IMR-90 (cell line): ENCODE measurements around the gene INIP. TPM values are rescaled to one million over a fixed set of nuclear protein-coding genes. Genes with fewer than 3 reads are reported as not detected.
A peak's percentile ranks its signal among the peaks of the same experiment; 100 is the strongest.

Experiments
- ATAC-seq: fragments of 200-7000 bp; cut with Tn5 transposase; 2 replicates; pipeline ENCODE4 v1.9.1; 2020; ENCODE audit warnings: low read depth, mild to moderate bottlenecking, moderate library complexity
- BruUV-seq: library from RNA; stranded (reverse); fragments of 400-500 nt; replicated peaks from 2 replicates; lab custom pipeline; 2021; lab: Mats Ljungman, UMichigan
- CTCF ChIA-PET: fragments of 300-600 bp; formaldehyde crosslinking; extraction: SDS; loops from one replicate; lab custom pipeline; 2021; ENCODE audit warnings: antibody characterized with exemption; lab: Yijun Ruan, JAX
- POLR2A ChIA-PET: fragments of 300-600 bp; sonication (Branson Sonifier 250); formaldehyde crosslinking; loops from one replicate; lab custom pipeline; 2022; ENCODE audit warnings: antibody characterized with exemption; ENCODE audit not compliant: unreplicated experiment; lab: Charles Lee
- DNase-seq: peaks from one replicate; pipeline ENCODE4 v3.0.0; 2013
- H2AFZ ChIP-seq: replicated peaks from 2 replicates; pipeline ENCODE3; 2013; ENCODE audit warnings: low read length, mild to moderate bottlenecking; ENCODE audit not compliant: poor library complexity
- H2AK5ac ChIP-seq: 2 replicates; pipeline ENCODE4 v1.6.1; 2013; ENCODE audit warnings: low read depth, low read length, inconsistent platforms
- H2AK9ac ChIP-seq: replicated peaks from 2 replicates; pipeline ENCODE3; 2013; ENCODE audit warnings: mild to moderate bottlenecking, low read depth, low read length, moderate library complexity; ENCODE audit not compliant: poor library complexity
- H2BK120ac ChIP-seq: 2 replicates; pipeline ENCODE4 v1.6.1; 2013; ENCODE audit warnings: low read depth, low read length, inconsistent platforms
- H2BK15ac ChIP-seq: 3 replicates; pipeline ENCODE4 v1.6.1; 2013; ENCODE audit warnings: low read depth, low read length, inconsistent platforms
- H2BK20ac ChIP-seq: 2 replicates; pipeline ENCODE4 v1.6.1; 2013; ENCODE audit warnings: low read depth, mild to moderate bottlenecking, inconsistent platforms, low read length, moderate library complexity
- H2BK5ac ChIP-seq: 2 replicates; pipeline ENCODE4 v1.6.1; 2013; ENCODE audit warnings: mild to moderate bottlenecking, low read depth, low read length, inconsistent platforms; ENCODE audit not compliant: poor library complexity, severe bottlenecking
- H3K14ac ChIP-seq: replicated peaks from 2 replicates; pipeline ENCODE4 v1.6.1; 2013; ENCODE audit warnings: low read depth, low read length, inconsistent platforms
- H3K18ac ChIP-seq: 2 replicates; pipeline ENCODE4 v1.6.1; 2013; ENCODE audit warnings: low read depth, low read length, control low read depth
- H3K23ac ChIP-seq: 2 replicates; pipeline ENCODE4 v1.6.1; 2013; ENCODE audit warnings: low read depth, low read length, inconsistent platforms
- H3K27ac ChIP-seq: 2 replicates; pipeline ENCODE4 v1.5.1; 2013; ENCODE audit warnings: mild to moderate bottlenecking, control low read depth, low read length; ENCODE audit not compliant: insufficient read depth
- H3K27me3 ChIP-seq: 2 replicates; pipeline ENCODE4 v1.6.1; 2013; ENCODE audit warnings: low read length; ENCODE audit not compliant: control insufficient read depth, insufficient read depth
- H3K36me3 ChIP-seq: 2 replicates; pipeline ENCODE4 v1.6.1; 2013; ENCODE audit warnings: low read length, mixed read lengths; ENCODE audit not compliant: control insufficient read depth, insufficient read depth
- H3K4ac ChIP-seq: 2 replicates; pipeline ENCODE4 v1.6.1; 2013; ENCODE audit warnings: low read depth, low read length, inconsistent platforms
- H3K4me1 ChIP-seq: 2 replicates; pipeline ENCODE4 v1.6.1; 2013; ENCODE audit warnings: low read length, mixed read lengths; ENCODE audit not compliant: control insufficient read depth, insufficient read depth
- H3K4me2 ChIP-seq: 2 replicates; pipeline ENCODE4 v1.6.1; 2013; ENCODE audit warnings: low read depth, mild to moderate bottlenecking, control low read depth, low read length, moderate library complexity
- H3K4me3 ChIP-seq: 2 replicates; pipeline ENCODE4 v1.5.1; 2013; ENCODE audit warnings: low read depth, mild to moderate bottlenecking, control low read depth, low read length, moderate library complexity; ENCODE audit not compliant: insufficient read depth
- H3K56ac ChIP-seq: 2 replicates; pipeline ENCODE4 v1.6.1; 2013; ENCODE audit warnings: low read length, inconsistent platforms; ENCODE audit not compliant: insufficient read depth; ENCODE audit errors: extremely low read depth
- H3K79me1 ChIP-seq, 2 experiments: 2 replicates each; pipeline ENCODE4 v1.6.1; 2013; ENCODE audit warnings: low read length in 2 of 2, inconsistent platforms in 1 of 2, low read depth in 1 of 2
- H3K9ac ChIP-seq: 2 replicates; pipeline ENCODE4 v1.6.1; 2013; ENCODE audit warnings: low read depth, low read length, control low read depth
- H3K9me1 ChIP-seq: 2 replicates; pipeline ENCODE4 v1.6.1; 2013; ENCODE audit warnings: low read length, inconsistent platforms; ENCODE audit not compliant: insufficient read depth
- H3K9me3 ChIP-seq: 2 replicates; pipeline ENCODE4 v1.6.1; 2013; ENCODE audit warnings: low read length; ENCODE audit not compliant: control insufficient read depth, insufficient read depth
- H4K20me1 ChIP-seq: 2 replicates; pipeline ENCODE4 v1.6.1; 2013; ENCODE audit warnings: low read length, inconsistent platforms; ENCODE audit not compliant: insufficient read depth
- H4K5ac ChIP-seq: 2 replicates; pipeline ENCODE4 v1.6.1; 2013; ENCODE audit warnings: mild to moderate bottlenecking, low read depth, low read length, control low read depth
- H4K8ac ChIP-seq, 2 experiments: 2 replicates each; pipeline ENCODE4 v1.6.1; 2013; ENCODE audit warnings: low read depth in 2 of 2, low read length in 2 of 2, control low read depth in 1 of 2, inconsistent platforms in 1 of 2
- H4K91ac ChIP-seq: 2 replicates; pipeline ENCODE4 v1.6.1; 2013; ENCODE audit warnings: low read depth, low read length, inconsistent platforms; ENCODE audit not compliant: insufficient read depth
- BHLHE40 ChIP-seq: fragments of 150-350 bp; IDR thresholded peaks from 2 replicates; pipeline ENCODE4 v1.6.1; 2016; ENCODE audit warnings: mild to moderate bottlenecking, low read depth, low read length
- CEBPB ChIP-seq: IDR thresholded peaks from 2 replicates; pipeline ENCODE4 v1.6.1; 2012; ENCODE audit warnings: low read depth, low read length, improper control_type of control experiment
- CHD1 ChIP-seq: IDR thresholded peaks from 2 replicates; pipeline ENCODE4 v1.6.1; 2012; ENCODE audit warnings: low read depth, low read length, improper control_type of control experiment
- FOS ChIP-seq: fragments of 150-350 bp; IDR thresholded peaks from 2 replicates; pipeline ENCODE4 v1.6.1; 2016; ENCODE audit warnings: low read depth, low read length
- MAFK ChIP-seq: IDR thresholded peaks from 2 replicates; pipeline ENCODE4 v1.6.1; 2012; ENCODE audit warnings: low read depth, low read length, improper control_type of control experiment
- MXI1 ChIP-seq: IDR thresholded peaks from 2 replicates; pipeline ENCODE4 v1.6.1; 2012; ENCODE audit warnings: low read depth, mild to moderate bottlenecking, low read length, moderate library complexity, borderline replicate concordance
- RAD21 ChIP-seq: IDR thresholded peaks from 2 replicates; pipeline ENCODE4 v1.6.1; 2012; ENCODE audit warnings: low read length, improper control_type of control experiment
- RCOR1 ChIP-seq: IDR thresholded peaks from 2 replicates; pipeline ENCODE4 v1.6.1; 2012; ENCODE audit warnings: mild to moderate bottlenecking, low read length, improper control_type of control experiment; ENCODE audit not compliant: insufficient replicate concordance
- WGBS, 2 experiments: methylation state at CpG; one replicate each; pipeline versions ENCODE4 v1.1.5 to v1.1.7; 2013; ENCODE audit warnings: missing lambda C conversion rate in 2 of 2; ENCODE audit not compliant: insufficient read length in 1 of 2; ENCODE audit errors: extremely low coverage in 2 of 2; 5-methylcytosine and 5-hydroxymethylcytosine counted together
- dilution Hi-C: fragments of 300-500 bp; cut with HindIII; formaldehyde crosslinking; loops from one replicate; pipeline ENCODE4 v1.14.3; 2018; ENCODE audit warnings: low sequenced_read_pairs; ENCODE audit not compliant: unreplicated experiment
- in situ Hi-C: fragments of 300-500 bp; cut with MboI; formaldehyde crosslinking; loops from 3 replicates; pipeline ENCODE4 v1.14.3; 2019; ENCODE audit warnings: low sequenced_read_pairs, inconsistent platforms, mixed read lengths
- intact Hi-C: fragments of 100-400 bp; cut with micrococcal nuclease; formaldehyde crosslinking; loops from 2 replicates; pipeline ENCODE4 v1.10.0; 2022
- polyA plus RNA-seq, 3 experiments: library from polyadenylated mRNA; depleted of rRNA; stranded (reverse); fragments of >200 nt; gene quantifications; 2 replicates each; pipeline ENCODE4 v1.2.3, GENCODE V29; 2012; ENCODE audit warnings: low replicate concordance in 1 of 3
- total RNA-seq: library from RNA; depleted of rRNA; stranded (reverse); fragments of >200 nt; gene quantifications from 2 replicates; pipeline ENCODE4 v1.2.3, GENCODE V29; 2012

INIP gene
- total and polyA plus RNA-seq, 2 of the 4 experiments (the other 2 are of a cell fraction), result 11.1 to 15.4 TPM

- ChIA-PET CTCF (interaction anchor here (1.1 to 1.2 kb wide), 2 partner anchors 10 to 11 kb away, joined by 4 to 5 read pairs; no protein-coding TSS in a partner anchor), POLR2A (no interaction called here)
- H3K14ac ChIP-seq, result peak overlapping the region; percentile 73
- peak overlapping the region; percentile 62 for H2AK9ac ChIP-seq
- peak overlapping the region; percentile 47 for H3K4ac ChIP-seq
- H3K9me1 ChIP-seq, result peaks cover 37% of the 10 kb centered on the region
- ATAC-seq (peak; percentile 83), DNase-seq (peak; percentile 91)
- H3K23ac ChIP-seq, result peak overlapping the region; percentile 70; the same call in 1 of the 2 replicates
- H3K27me3 ChIP-seq, result no peaks in the 10 kb centered on the region
- H2BK120ac ChIP-seq, result peak overlapping the region; percentile 69
- H3K79me1 ChIP-seq, result peaks cover 27 to 62% of the 10 kb centered on the region in 2 experiments; a peak in 3 of 4 replicates
- in situ Hi-C loops (no loop called here), intact Hi-C loops (no loop called here), dilution Hi-C loops (no loop called here)
- no peaks in the 10 kb centered on the region for H3K36me3 ChIP-seq
- no peak overlapping the region for H3K56ac ChIP-seq
- no peaks in the 10 kb centered on the region for H3K9me3 ChIP-seq
- H4K20me1 ChIP-seq, result peaks cover 46% of the 10 kb centered on the region
- H3K18ac ChIP-seq, result no peak overlapping the region; the same call in 1 of the 2 replicates
- H2BK5ac ChIP-seq, result peak overlapping the region; percentile 66
- no peak overlapping the region for H3K27ac ChIP-seq
- no peak overlapping the region for H4K91ac ChIP-seq
- peaks cover 25% of the 10 kb centered on the region for H3K4me1 ChIP-seq
- H3K4me3 ChIP-seq, result no peak overlapping the region
- TF ChIP-seq BHLHE40 (0 out of 2 replicates have a peak, but pooled peaks have one; percentile 38), RAD21 (0 out of 2 replicates have a peak, but pooled peaks have one; percentile 10), RCOR1 (peak; percentile 50), MAFK (no peak), MXI1 (0 out of 2 replicates have a peak, but pooled peaks have one; percentile 35), CHD1 (no peak), FOS (peak; percentile 39; the same call in 1 of the 2 replicates), CEBPB (peak; percentile 98)
- BruUV-seq, result no TSS peak
- H2AFZ ChIP-seq, result peak overlapping the region; percentile 44
- H2BK20ac ChIP-seq, result peak overlapping the region; percentile 67
- peak overlapping the region; percentile 71; the same call in 1 of the 2 replicates for H2AK5ac ChIP-seq
- 46% methylated on average over 4 of the region's 5 CpGs; no CpG with 5 or more reads in 1 of the 2 experiments for WGBS, 2 experiments
- H3K4me2 ChIP-seq, result peak overlapping the region; percentile 25
- no peak overlapping the region for H3K9ac ChIP-seq
- 0 out of 3 replicates have a peak overlapping the region, but pooled peaks have one; percentile 78 for H2BK15ac ChIP-seq
- H4K8ac ChIP-seq, result peak overlapping the region in 1 of 2 experiments; percentile 51; a peak in 2 of 4 replicates
- no peak overlapping the region for H4K5ac ChIP-seq
These were observed 46.4 kb upstream of the INIP start for GRCh38 chr9:112764344-112764743.
